Coronary artery (tissue), 2 donors: Measurements from ENCODE around the gene TPBGL.
A peak's percentile ranks its signal among the peaks of the same experiment; 100 is the strongest.
"Not testable (repeated sequence)": the region's sequence is repeated elsewhere in the genome, so short reads cannot be mapped to it uniquely, and the experiment has no call there.

Experiments
- DNase-seq: peaks from one replicate; pipeline ENCODE4 v3.0.0-alpha.2; 2017; ENCODE audit warnings: low spot score
- H3K27ac ChIP-seq, 2 donors: fragments of 200-600 bp; sonication (generic); one replicate each; pipeline ENCODE4 v1.5.1; 2016 to 2019
- H3K4me3 ChIP-seq: fragments of 200-600 bp; sonication (generic); 2 replicates; pipeline ENCODE4 v1.5.1; 2016; ENCODE audit warnings: mild to moderate bottlenecking, moderate library complexity
- TF ChIP-seq, protein P1 (sequence below): fragments of 200-600 bp; sonication (generic); IDR thresholded peaks from one replicate; pipeline ENCODE4 v1.5.1; 2019; ENCODE audit warnings: antibody characterized with exemption

Gene TPBGL

GRCh38 chr11:75269896-75270295, 29.3 kb downstream of the TPBGL start:
- DNase-seq: peak; percentile 29
- TF ChIP-seq, protein P1, sequence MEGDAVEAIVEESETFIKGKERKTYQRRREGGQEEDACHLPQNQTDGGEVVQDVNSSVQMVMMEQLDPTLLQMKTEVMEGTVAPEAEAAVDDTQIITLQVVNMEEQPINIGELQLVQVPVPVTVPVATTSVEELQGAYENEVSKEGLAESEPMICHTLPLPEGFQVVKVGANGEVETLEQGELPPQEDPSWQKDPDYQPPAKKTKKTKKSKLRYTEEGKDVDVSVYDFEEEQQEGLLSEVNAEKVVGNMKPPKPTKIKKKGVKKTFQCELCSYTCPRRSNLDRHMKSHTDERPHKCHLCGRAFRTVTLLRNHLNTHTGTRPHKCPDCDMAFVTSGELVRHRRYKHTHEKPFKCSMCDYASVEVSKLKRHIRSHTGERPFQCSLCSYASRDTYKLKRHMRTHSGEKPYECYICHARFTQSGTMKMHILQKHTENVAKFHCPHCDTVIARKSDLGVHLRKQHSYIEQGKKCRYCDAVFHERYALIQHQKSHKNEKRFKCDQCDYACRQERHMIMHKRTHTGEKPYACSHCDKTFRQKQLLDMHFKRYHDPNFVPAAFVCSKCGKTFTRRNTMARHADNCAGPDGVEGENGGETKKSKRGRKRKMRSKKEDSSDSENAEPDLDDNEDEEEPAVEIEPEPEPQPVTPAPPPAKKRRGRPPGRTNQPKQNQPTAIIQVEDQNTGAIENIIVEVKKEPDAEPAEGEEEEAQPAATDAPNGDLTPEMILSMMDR: no peak
- Histone ChIP-seq H3K4me3 (no peak overlapping the region), H3K27ac (no peak overlapping the region)

- peak; percentile 8 for DNase-seq
- TF ChIP-seq, protein P1: no peak
- Histone ChIP-seq H3K4me3 (no peak overlapping the region), H3K27ac (no peak overlapping the region)
Measured at GRCh38 chr11:75270896-75271418, 30.4 kb downstream of the TPBGL start.

GRCh38 chr11:75271730-75272129, 31.2 kb downstream of the TPBGL start:
- TF ChIP-seq, protein P1: no peak
- no peak overlapping the region for H3K27ac ChIP-seq
- DNase-seq: peak; percentile 62
- H3K4me3 ChIP-seq: no peak overlapping the region

- Histone ChIP-seq H3K27ac (no peak overlapping the region), H3K4me3 (no peak overlapping the region)
- TF ChIP-seq, protein P1: no peak
- DNase-seq: peak; percentile 41
Measured at GRCh38 chr11:75272391-75272790, 31.8 kb downstream of the TPBGL start.

DNA sequence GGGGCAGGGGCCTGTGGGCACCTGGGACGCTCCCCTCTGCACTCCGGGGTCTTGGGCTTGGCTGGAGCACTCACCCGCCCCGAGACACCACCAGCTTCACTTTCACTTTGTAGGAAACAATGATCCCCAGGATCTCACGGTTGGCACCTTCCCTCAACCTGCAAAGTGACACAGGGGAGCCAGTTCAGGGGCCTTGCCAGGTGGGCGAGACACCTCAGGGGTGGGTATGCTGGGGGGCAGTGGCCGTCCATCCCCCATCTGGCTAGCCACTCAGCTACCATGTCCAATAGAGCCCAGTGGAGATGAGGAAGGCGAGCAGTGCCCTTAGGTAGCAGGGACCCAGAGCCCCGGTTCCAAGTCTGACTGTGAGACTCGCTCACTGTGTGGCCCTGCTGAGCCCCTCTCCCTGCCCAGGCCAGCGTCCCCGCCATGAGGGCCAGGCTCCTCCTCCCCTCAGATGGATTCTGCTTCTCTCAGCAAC, 32.3 kb downstream of the TPBGL start:
- peak; percentile 55 for DNase-seq

GRCh38 chr11:75273411-75274391, 33.1 kb downstream of the TPBGL start:
- Histone ChIP-seq H3K27ac (no peak overlapping the region), H3K4me3 (no peak overlapping the region)
- DNase-seq: peak; percentile 55
- TF ChIP-seq, protein P1: no peak

More for the DNA sequence above, 32.3 kb downstream of the TPBGL start:
- TF ChIP-seq, protein P1: no peak
- no peak overlapping the region for H3K27ac ChIP-seq
- no peak overlapping the region for H3K4me3 ChIP-seq

DNA sequence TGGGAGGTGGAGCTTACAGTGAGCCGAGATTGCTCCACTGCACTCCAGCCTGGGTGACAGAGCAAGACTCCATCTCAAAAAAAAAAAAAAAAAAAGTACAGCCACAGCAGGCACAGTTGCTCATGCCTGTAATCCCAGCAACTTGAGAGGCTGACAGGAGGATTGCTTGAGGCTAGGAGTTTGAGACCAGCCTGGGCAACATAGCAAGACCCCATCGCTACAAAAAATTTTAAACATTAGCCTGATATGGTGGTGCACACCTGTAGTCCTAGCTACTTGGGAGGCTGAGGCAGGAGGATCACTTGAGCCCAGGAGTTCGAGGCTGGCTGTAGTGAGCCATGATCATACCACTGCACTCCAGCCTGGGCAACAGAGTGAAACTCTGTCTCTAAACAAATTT, 34.1 kb downstream of the TPBGL start:
- H3K27ac ChIP-seq, DNase-seq, H3K4me3 ChIP-seq: not testable (repeated sequence)
